Left hindlimb (tissue), 1 donor: Measurements from ENCODE around the gene SCAF4.
"Not testable (repeated sequence)": the region's sequence is repeated elsewhere in the genome, so short reads cannot be mapped to it uniquely, and the experiment has no call there.

Experiments used
- DNase-seq: peaks from one replicate; pipeline ENCODE4 v3.0.0-alpha.2; 2018

SCAF4 gene

GRCh38 chr21:31668651-31669491, 63.0 kb downstream of the SCAF4 start:
- no peak for DNase-seq

- no peak for DNase-seq
Measured at GRCh38 chr21:31667639-31668038, 64.3 kb downstream of the SCAF4 start.

- DNase-seq, result no peak
Measured at GRCh38 chr21:31667132-31667531, 64.8 kb downstream of the SCAF4 start.

GRCh38 chr21:31666445-31667010, 65.4 kb downstream of the SCAF4 start:
- DNase-seq, result no peak

GRCh38 chr21:31665869-31666268, 66.0 kb downstream of the SCAF4 start:
- not testable (repeated sequence) for DNase-seq

- no peak for DNase-seq
Measured at GRCh38 chr21:31665397-31665796, 66.5 kb downstream of the SCAF4 start.

- DNase-seq, result no peak
Measured at GRCh38 chr21:31663584-31664249, 68.2 kb downstream of the SCAF4 start.

- DNase-seq, result no peak
Measured at GRCh38 chr21:31660591-31660990, 71.3 kb downstream of the SCAF4 start.

- no peak for DNase-seq
Measured at GRCh38 chr21:31660259-31660565, 71.7 kb downstream of the SCAF4 start.

GRCh38 chr21:31659536-31660258, 72.2 kb downstream of the SCAF4 start, which contains the start of gene SOD1:
TSS of gene SOD1 (plus strand) at chr21:31659693. CDS start at chr21:31659770, 77 bp downstream.
- DNase-seq, result peak; percentile 95

GRCh38 chr21:31659286-31659535, 72.7 kb downstream of the SCAF4 start:
- no peak for DNase-seq

- DNase-seq, result no peak
Measured at GRCh38 chr21:31658053-31658452, 73.9 kb downstream of the SCAF4 start.

GRCh38 chr21:31656199-31657095, 75.5 kb downstream of the SCAF4 start:
- no peak for DNase-seq

- DNase-seq, result not testable (repeated sequence)
Measured at GRCh38 chr21:31654821-31655580, 76.9 kb downstream of the SCAF4 start.

- no peak for DNase-seq
Measured at GRCh38 chr21:31654340-31654739, 77.6 kb downstream of the SCAF4 start.

GRCh38 chr21:31651491-31651890, 80.4 kb downstream of the SCAF4 start:
- not testable (repeated sequence) for DNase-seq

- DNase-seq, result no peak
Measured at GRCh38 chr21:31650930-31651329, 81.0 kb downstream of the SCAF4 start.

- DNase-seq, result no peak
Measured at GRCh38 chr21:31647650-31648049, 84.3 kb downstream of the SCAF4 start.

GRCh38 chr21:31644643-31645042, 87.3 kb downstream of the SCAF4 start:
- DNase-seq, result no peak

GRCh38 chr21:31641416-31641922, 90.4 kb downstream of the SCAF4 start:
- no peak for DNase-seq

GRCh38 chr21:31636874-31637273, 95.0 kb downstream of the SCAF4 start:
- DNase-seq, result no peak

- no peak for DNase-seq
Measured at GRCh38 chr21:31634993-31635392, 96.9 kb downstream of the SCAF4 start.
